Tongue (tissue), 2 donors: ENCODE results near the gene CAMTA1. TPM values are rescaled to one million over a fixed set of nuclear protein-coding genes. Genes with fewer than 3 reads are reported as not detected.
A peak's percentile ranks its signal among the peaks of the same experiment; 100 is the strongest.
"Not testable (repeated sequence)": the region's sequence is repeated elsewhere in the genome, so short reads cannot be mapped to it uniquely, and the experiment has no call there.

ENCODE experiments used
- DNase-seq: peaks from one replicate; pipeline ENCODE4 v3.0.0-alpha.2; 2015
- total RNA-seq: library from RNA; depleted of rRNA; stranded (reverse); fragments of >200 nt; gene quantifications from one replicate; pipeline ENCODE4 v1.2.3, GENCODE V29; 2014

The CAMTA1 gene
- total RNA-seq, 1 donor from 2014 or later: 60.6 TPM

DNA sequence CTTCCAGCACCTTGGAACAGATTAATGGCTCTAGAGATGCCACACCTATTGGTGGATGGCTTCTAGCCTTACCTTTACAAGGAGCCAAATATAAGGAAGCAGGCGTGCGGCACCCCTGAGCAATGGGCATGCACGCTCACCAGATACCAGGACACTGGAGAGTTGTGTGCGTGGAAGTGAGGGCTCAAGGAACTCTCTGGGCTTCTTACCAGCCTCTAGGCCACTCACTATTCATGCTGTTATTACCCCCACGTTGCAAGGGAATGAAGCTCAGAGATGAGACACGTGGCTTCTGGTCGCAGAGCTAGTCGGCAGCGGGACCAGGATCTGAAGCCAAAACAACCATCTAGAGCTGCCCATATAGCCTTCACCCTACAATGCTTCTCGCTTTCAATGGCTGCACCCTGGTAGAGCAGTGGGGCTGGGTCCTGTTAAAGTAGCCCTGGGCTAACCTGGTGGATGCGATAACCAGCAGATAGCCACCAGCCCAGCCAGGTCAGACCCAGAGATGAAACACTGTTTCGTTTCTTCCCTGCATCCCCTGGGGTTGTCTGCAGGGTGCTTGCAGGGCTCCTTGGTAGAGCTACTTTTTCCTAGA, 589.4 kb downstream of the CAMTA1 start:
- DNase-seq: no peak

- no peak for DNase-seq
These were observed 590.1 kb downstream of the CAMTA1 start for GRCh38 chr1:7375329-7375728.

GRCh38 chr1:7375781-7376660, 590.8 kb downstream of the CAMTA1 start:
- DNase-seq: no peak

- DNase-seq: no peak
These were observed 591.4 kb downstream of the CAMTA1 start for GRCh38 chr1:7376676-7377075.

GRCh38 chr1:7378346-7379130, 593.3 kb downstream of the CAMTA1 start:
- DNase-seq: no peak

GRCh38 chr1:7379441-7379971, 594.3 kb downstream of the CAMTA1 start:
- peak; percentile 75 for DNase-seq

DNA sequence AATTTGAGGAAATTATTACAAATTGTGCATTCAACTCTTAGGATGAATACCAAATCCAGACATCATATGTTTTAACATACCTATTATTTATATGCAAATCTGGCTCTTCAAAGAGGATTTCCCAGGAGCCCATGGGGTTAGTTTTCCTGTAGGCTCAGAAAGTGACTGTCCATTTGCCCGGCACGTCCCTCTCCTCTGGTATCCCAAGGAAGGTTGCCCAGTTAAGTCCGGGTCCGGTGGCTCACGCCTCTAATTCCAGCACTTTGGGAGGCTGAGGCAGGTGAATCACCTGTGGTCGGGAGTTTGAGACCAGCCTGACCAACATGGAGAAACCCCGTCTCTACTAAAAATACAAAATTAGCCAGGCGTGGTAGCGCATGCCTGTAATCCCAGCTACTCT, 594.8 kb downstream of the CAMTA1 start:
- not testable (repeated sequence) for DNase-seq

DNA sequence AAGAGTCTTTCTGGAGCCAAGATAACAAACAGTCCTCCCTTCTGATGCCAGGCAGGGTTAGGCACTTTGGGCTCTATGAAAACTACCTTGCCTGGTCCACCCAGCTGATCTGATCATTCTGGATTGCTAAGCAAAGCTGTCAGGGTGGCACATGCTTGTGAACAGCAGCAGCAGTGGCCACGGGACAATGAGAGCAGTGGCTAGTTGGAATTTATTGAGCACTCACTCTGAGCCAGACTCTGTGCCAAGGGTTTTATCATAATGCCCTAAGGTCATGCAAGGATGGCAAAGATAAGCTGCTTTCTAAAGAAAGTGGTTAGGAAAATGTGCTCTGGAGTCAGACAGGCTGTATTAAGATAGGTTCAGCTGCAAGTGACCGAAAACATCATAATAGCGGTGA, 595.5 kb downstream of the CAMTA1 start:
- DNase-seq: no peak

GRCh38 chr1:7381729-7382128, 596.5 kb downstream of the CAMTA1 start:
- not testable (repeated sequence) for DNase-seq

DNA sequence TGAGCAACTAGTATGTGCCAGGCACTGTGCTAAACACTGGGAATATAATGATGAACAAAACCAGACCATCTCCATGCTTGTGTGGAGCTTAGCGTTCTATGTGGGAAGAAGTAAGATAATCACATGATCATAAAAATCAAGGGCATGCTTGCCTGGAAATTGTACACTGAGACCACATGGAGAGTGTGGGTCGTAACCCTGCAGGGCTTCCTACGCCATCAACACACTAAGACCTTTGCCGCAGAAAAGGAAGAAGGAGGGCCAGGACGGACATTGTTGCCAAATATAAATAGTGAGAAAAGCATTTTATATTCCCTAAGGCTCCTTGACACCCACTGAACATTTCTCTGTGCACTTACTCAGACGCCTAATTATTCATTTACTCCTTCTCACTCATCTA, 597.7 kb downstream of the CAMTA1 start:
- DNase-seq: no peak

DNA sequence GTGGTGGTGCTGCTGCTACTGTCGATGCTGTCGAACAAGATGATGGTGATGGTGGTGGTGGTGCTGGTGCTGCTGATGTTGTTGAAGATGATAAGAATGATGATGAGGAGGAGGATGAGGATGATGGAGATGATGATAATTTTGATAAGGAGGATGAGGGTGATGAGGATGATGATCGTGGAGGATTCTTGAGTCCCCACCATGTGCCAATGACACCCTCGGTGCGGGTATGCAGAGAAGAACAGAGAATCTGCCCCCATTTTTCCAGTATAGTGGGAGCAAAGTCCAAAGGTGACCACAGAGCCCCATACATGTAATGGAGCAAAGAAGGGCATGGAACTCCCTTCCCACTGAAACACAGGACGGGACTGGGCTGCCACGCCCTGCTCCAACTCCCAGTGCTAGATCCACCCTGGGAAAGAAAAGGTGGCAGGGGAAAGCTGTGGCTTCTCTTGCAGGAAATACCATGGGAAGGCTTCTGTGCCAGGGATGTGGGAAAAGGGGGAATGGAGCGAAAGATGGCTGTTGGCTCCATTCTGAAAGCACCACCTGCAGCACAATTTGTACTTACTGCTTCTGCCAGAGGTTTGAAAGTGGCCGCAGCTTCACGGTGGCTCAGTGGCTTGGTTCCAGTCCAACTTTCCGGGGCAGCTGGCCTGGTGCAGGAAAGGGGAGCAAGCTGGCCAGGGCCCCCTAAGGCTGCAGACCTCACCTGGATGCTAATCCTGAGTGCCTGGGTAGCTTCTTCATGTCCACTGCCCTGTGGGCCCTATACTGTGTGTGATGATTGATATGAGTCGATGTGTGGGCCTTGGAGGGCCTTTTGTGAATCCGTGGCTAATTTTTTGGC, 598.6 kb downstream of the CAMTA1 start:
- no peak for DNase-seq

DNA sequence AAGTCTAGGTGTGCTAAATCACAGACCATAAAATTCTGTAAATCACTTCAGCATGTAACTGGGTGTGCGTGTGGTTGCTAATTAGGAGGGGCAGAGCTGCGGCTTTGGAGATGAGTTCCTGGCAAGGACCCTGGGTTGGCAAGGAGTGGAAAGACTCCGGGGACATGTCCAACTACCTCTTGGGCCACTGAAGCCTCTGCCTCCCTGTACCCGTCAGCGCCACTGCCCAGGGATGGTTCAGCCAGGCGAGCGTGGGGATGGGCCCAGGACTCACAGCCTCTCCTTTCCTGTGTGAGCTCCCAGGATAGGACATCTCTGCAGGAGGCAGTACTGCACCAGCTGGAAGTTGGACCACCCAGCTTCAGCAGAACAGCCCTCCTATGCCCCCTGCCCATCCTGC, 599.4 kb downstream of the CAMTA1 start:
- no peak for DNase-seq

- no peak for DNase-seq
These were observed 600.4 kb downstream of the CAMTA1 start for GRCh38 chr1:7385471-7386225.

DNA sequence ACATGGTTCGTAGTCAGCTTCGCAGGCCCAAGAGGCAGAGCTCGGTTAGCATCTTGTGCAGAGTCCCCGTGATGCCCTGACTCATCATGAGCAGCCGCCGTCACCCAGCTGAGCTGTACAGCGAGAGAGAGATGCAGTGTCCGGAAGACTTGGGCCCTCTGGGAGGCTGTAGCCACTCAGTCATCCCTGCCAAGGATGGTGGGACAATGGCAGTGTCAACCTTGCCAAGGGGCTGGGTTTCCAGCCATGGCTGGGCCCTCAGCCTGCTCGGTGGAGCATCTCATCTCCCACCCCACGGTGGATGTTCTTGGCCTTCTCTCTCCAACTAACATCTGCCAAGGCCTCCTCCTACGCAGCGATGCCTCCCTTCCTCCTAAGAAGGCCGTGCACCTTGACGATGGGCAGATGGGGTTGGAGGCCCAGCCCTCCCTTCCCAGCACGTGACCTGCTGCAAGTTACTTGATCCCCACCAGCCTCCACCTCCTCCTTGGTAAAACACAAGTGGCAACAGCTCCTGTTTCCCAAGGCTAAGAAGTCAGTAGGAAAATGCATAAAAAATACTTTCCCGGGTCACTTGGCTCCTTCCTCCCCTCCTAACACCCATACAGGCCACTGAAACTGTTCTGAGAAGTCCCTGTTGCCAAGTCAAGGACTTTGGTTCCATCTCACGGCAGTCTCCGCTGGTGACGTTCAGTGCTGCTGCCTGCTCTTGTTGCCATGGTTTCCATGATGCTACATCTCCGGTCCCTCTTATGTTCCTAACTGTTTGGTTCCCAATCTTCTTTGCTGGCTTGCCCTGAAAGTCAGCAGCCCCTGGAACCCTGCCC, 601.2 kb downstream of the CAMTA1 start:
- DNase-seq: no peak

GRCh38 chr1:7387053-7387927, 602.0 kb downstream of the CAMTA1 start:
- peak; percentile 43 for DNase-seq

GRCh38 chr1:7388141-7388487, 602.9 kb downstream of the CAMTA1 start:
- DNase-seq: no peak

DNA sequence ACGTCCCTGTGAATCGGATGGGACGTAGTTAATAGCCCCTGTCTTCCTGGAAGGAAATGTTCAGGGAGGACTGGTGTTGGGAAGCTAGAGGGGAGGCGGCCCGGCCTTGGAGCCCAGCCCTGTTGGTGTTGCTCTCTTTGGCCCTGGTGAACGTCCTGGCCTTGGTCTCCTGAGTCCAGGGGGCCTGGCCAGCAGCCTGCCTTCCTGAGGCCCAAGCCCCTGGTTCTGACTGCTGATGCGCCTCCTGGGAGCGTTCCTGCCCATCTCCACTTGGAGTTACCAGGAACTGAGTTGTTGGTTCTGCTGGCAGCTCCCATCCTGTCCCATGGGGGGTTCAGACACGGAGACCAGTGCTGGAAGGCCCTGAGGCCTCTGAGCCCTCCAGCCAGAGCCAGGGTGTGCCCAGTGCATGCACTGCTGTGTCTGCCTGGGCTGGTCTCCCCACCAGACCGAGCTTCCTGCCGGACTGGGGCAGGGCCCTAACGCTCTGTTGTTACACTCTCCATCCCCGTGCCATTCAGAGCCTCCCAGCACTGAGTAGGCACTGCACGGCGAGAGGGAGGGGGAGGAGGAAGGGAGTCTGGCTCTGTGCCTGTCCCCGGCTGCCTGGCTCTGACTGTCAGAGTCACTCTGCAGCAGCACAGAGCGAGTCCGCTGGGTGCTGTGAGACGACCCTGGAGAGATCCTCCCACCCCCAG, 603.4 kb downstream of the CAMTA1 start:
- DNase-seq: peak; percentile 50

- DNase-seq: no peak
These were observed 604.1 kb downstream of the CAMTA1 start for GRCh38 chr1:7389201-7389905.
